CD8-positive, alpha-beta memory T cell (primary cell): ENCODE data around the gene GBF1. TPM values are rescaled to one million over a fixed set of nuclear protein-coding genes. Genes with fewer than 3 reads are reported as not detected.

ENCODE experiments used
- CTCF ChIA-PET: fragments of 350-600 bp; sonication (Branson Sonifier 250); formaldehyde crosslinking; loops from one replicate; lab custom pipeline; 2021; ENCODE audit warnings: antibody characterized with exemption; lab: Charles Lee
- POLR2A ChIA-PET: fragments of 350-600 bp; sonication (Branson Sonifier 250); formaldehyde crosslinking; loops from one replicate; lab custom pipeline; 2021; ENCODE audit warnings: antibody characterized with exemption; lab: Charles Lee
- DNase-seq, 5 donors: peaks; one replicate each; pipeline versions ENCODE4 v3.0.0 to v3.0.0-alpha.2; 2020 to 2022; ENCODE audit warnings: mixed read lengths in 1 of 5
- H3K27ac ChIP-seq: one replicate; pipeline ENCODE4 v1.7.0; 2013; ENCODE audit warnings: low read depth, mild to moderate bottlenecking, low read length, moderate library complexity
- H3K27me3 ChIP-seq: 2 replicates; pipeline ENCODE4 v1.7.0; 2013; ENCODE audit warnings: low read length, mild to moderate bottlenecking; ENCODE audit not compliant: insufficient read depth, poor library complexity, severe bottlenecking
- H3K36me3 ChIP-seq: 2 replicates; pipeline ENCODE4 v1.7.0; 2013; ENCODE audit warnings: mild to moderate bottlenecking, low read length, moderate library complexity; ENCODE audit not compliant: insufficient read depth
- H3K4me1 ChIP-seq: 2 replicates; pipeline ENCODE4 v1.7.0; 2013; ENCODE audit warnings: mild to moderate bottlenecking, low read length, moderate library complexity; ENCODE audit not compliant: insufficient read depth
- H3K4me3 ChIP-seq: 2 replicates; pipeline ENCODE4 v1.7.0; 2013; ENCODE audit warnings: mild to moderate bottlenecking, low read length
- H3K9me3 ChIP-seq: 2 replicates; pipeline ENCODE4 v1.7.0; 2013; ENCODE audit warnings: mild to moderate bottlenecking, low read length
- H3K27ac Mint-ChIP-seq, 8 donors: one replicate each; pipeline ENCODE4 v1.8.0; 2020 to 2021; ENCODE audit warnings: mixed read lengths in 8 of 8, mild to moderate bottlenecking in 6 of 8, inconsistent platforms in 3 of 8, moderate library complexity in 3 of 8
- H3K27me3 Mint-ChIP-seq, 2 donors: one replicate each; pipeline ENCODE4 v1.8.0; 2020 to 2021; ENCODE audit warnings: mixed read lengths in 2 of 2, mild to moderate bottlenecking in 1 of 2, moderate library complexity in 1 of 2
- H3K36me3 Mint-ChIP-seq, 3 donors: one replicate each; pipeline ENCODE4 v1.8.0; 2020 to 2021; ENCODE audit warnings: mixed read lengths in 3 of 3, inconsistent platforms in 1 of 3, mild to moderate bottlenecking in 1 of 3
- H3K4me1 Mint-ChIP-seq, 3 donors: one replicate each; pipeline ENCODE4 v1.8.0; 2020 to 2021; ENCODE audit warnings: mixed read lengths in 3 of 3, inconsistent platforms in 1 of 3, mild to moderate bottlenecking in 1 of 3
- H3K4me3 Mint-ChIP-seq, 7 donors: one replicate each; pipeline ENCODE4 v1.8.0; 2020 to 2021; ENCODE audit warnings: mixed read lengths in 7 of 7, mild to moderate bottlenecking in 6 of 7, moderate library complexity in 4 of 7, inconsistent platforms in 2 of 7
- H3K9me3 Mint-ChIP-seq, 5 donors: one replicate each; pipeline ENCODE4 v1.8.0; 2020 to 2022; ENCODE audit warnings: mixed read lengths in 5 of 5, mild to moderate bottlenecking in 3 of 5, moderate library complexity in 2 of 5, inconsistent platforms in 1 of 5
- polyA plus RNA-seq: library from polyadenylated mRNA; unstranded; fragments of 300-500 nt; fragmentation: Illumina TruSeq; gene quantifications from one replicate; pipeline ENCODE4 v1.2.3, GENCODE V29; 2021
- total RNA-seq, 2 experiments: library from RNA; stranded (reverse); gene quantifications; one replicate each; pipeline ENCODE4 v1.2.3, GENCODE V29; 2021

Gene GBF1
- total and polyA plus RNA-seq, 3 experiments from 2014 or later, result 21.6 to 39.2 (median 38.7) TPM

- CTCF ChIA-PET, result interaction anchor here (0.6 to 3.0 kb wide), 3 partner anchors 13 to 331 kb away, joined by 3 to 20 read pairs (median 7); no protein-coding TSS in a partner anchor
- H3K27ac ChIP-seq, result no peak overlapping the region
- no peak overlapping the region for H3K4me3 ChIP-seq
- Mint-ChIP-seq H3K27ac (peak overlapping the region in 2 of 8 donors; percentile 34 to 61), H3K9me3 (no peaks in the 10 kb centered on the region), H3K27me3 (peaks cover 35 to 64% of the 10 kb centered on the region in 2 donors), H3K36me3 (no peaks in the 10 kb centered on the region), H3K4me1 (peaks cover 16 to 33% (median 27%) of the 10 kb centered on the region in 3 donors), H3K4me3 (peak overlapping the region in 6 of 7 donors; percentile 48 to 71 (median 64))
- POLR2A ChIA-PET, result interaction anchor here (0.6 to 1.4 kb wide), 2 partner anchors 9 to 23 kb away, joined by 4 to 5 read pairs; partner anchors contain the start of gene FBXL15
- no peaks in the 10 kb centered on the region for H3K9me3 ChIP-seq
- H3K27me3 ChIP-seq, result peaks cover 37% of the 10 kb centered on the region
- peaks cover 21% of the 10 kb centered on the region for H3K4me1 ChIP-seq
- H3K36me3 ChIP-seq, result no peaks in the 10 kb centered on the region
- DNase-seq, result peak in 1 of 5 donors; percentile 35
These were observed 166.3 kb downstream of the GBF1 start for GRCh38 chr10:102411341-102412255.

GRCh38 chr10:102412293-102412692 is 167.0 kb downstream of the GBF1 start:
- H3K27ac Mint-ChIP-seq, result no peak overlapping the region
- Histone ChIP-seq H3K27me3 (peaks cover 37% of the 10 kb centered on the region), H3K4me1 (peaks cover 21% of the 10 kb centered on the region), H3K9me3 (no peaks in the 10 kb centered on the region), H3K27ac (no peak overlapping the region), H3K36me3 (no peaks in the 10 kb centered on the region), H3K4me3 (no peak overlapping the region)
- H3K36me3 Mint-ChIP-seq, result no peaks in the 10 kb centered on the region
- no peaks in the 10 kb centered on the region for H3K9me3 Mint-ChIP-seq
- H3K27me3 Mint-ChIP-seq, result peaks cover 36 to 68% of the 10 kb centered on the region in 2 donors
- ChIA-PET POLR2A (interaction anchor here (0.5 to 1.4 kb wide), 2 partner anchors 8 to 223 kb away, joined by 3 to 5 read pairs; partner anchors contain the start of gene FBXL15), CTCF (interaction anchor here (3.0 kb wide), 1 partner anchor 14 kb away, joined by 20 read pairs; no protein-coding TSS in a partner anchor)
- H3K4me3 Mint-ChIP-seq, result peak overlapping the region in 1 of 7 donors; percentile 48
- peaks cover 16 to 33% (median 27%) of the 10 kb centered on the region in 3 donors for H3K4me1 Mint-ChIP-seq
- peak in 1 of 5 donors; percentile 38 for DNase-seq

- Mint-ChIP-seq H3K4me1 (peaks cover 16 to 33% (median 25%) of the 10 kb centered on the region in 3 donors), H3K4me3 (peak overlapping the region in 1 of 7 donors; percentile 69), H3K9me3 (no peaks in the 10 kb centered on the region), H3K27ac (peak overlapping the region in 2 of 8 donors; percentile 41 to 53), H3K27me3 (peaks cover 44 to 74% of the 10 kb centered on the region in 2 donors), H3K36me3 (no peaks in the 10 kb centered on the region)
- H3K27me3 ChIP-seq, result peaks cover 35% of the 10 kb centered on the region
- CTCF ChIA-PET, result interaction anchor here (1.2 to 3.0 kb wide), 2 partner anchors 15 to 19 kb away, joined by 6 to 20 read pairs; no protein-coding TSS in a partner anchor
- no peaks in the 10 kb centered on the region for H3K9me3 ChIP-seq
- no peaks in the 10 kb centered on the region for H3K36me3 ChIP-seq
- POLR2A ChIA-PET, result interaction anchor here (0.5 kb wide), 1 partner anchor 224 kb away, joined by 3 read pairs; no protein-coding TSS in a partner anchor
- H3K4me3 ChIP-seq, result no peak overlapping the region
- H3K27ac ChIP-seq, result no peak overlapping the region
- DNase-seq, result peak in 2 of 5 donors; percentile 43 to 68
- peaks cover 21% of the 10 kb centered on the region for H3K4me1 ChIP-seq
These were observed 167.8 kb downstream of the GBF1 start for GRCh38 chr10:102413053-102413705.

- Histone ChIP-seq H3K4me3 (no peak overlapping the region), H3K9me3 (no peaks in the 10 kb centered on the region), H3K27me3 (peaks cover 33% of the 10 kb centered on the region), H3K27ac (no peak overlapping the region), H3K4me1 (peaks cover 19% of the 10 kb centered on the region), H3K36me3 (no peaks in the 10 kb centered on the region)
- no peaks in the 10 kb centered on the region for H3K36me3 Mint-ChIP-seq
- H3K27me3 Mint-ChIP-seq, result peaks cover 42 to 72% of the 10 kb centered on the region in 2 donors
- no peak overlapping the region for H3K27ac Mint-ChIP-seq
- DNase-seq, result no peak
- peaks cover 16 to 34% (median 23%) of the 10 kb centered on the region in 3 donors for H3K4me1 Mint-ChIP-seq
- POLR2A ChIA-PET, result no interaction called here
- H3K9me3 Mint-ChIP-seq, result no peaks in the 10 kb centered on the region
- CTCF ChIA-PET, result interaction anchor here (1.2 to 3.0 kb wide), 3 partner anchors 11 to 20 kb away, joined by 6 to 20 read pairs (median 6); no protein-coding TSS in a partner anchor
- H3K4me3 Mint-ChIP-seq, result no peak overlapping the region
These were observed 168.7 kb downstream of the GBF1 start for GRCh38 chr10:102413806-102414561.

GRCh38 chr10:102414749-102415148 is 169.4 kb downstream of the GBF1 start:
- Histone ChIP-seq H3K4me3 (no peak overlapping the region), H3K27ac (no peak overlapping the region), H3K36me3 (no peaks in the 10 kb centered on the region), H3K9me3 (no peaks in the 10 kb centered on the region), H3K4me1 (peaks cover 21% of the 10 kb centered on the region), H3K27me3 (peaks cover 31% of the 10 kb centered on the region)
- H3K9me3 Mint-ChIP-seq, result no peaks in the 10 kb centered on the region
- H3K27me3 Mint-ChIP-seq, result peaks cover 39 to 67% of the 10 kb centered on the region in 2 donors
- peaks cover 17 to 36% (median 24%) of the 10 kb centered on the region in 3 donors for H3K4me1 Mint-ChIP-seq
- no peaks in the 10 kb centered on the region for H3K36me3 Mint-ChIP-seq
- DNase-seq, result no peak
- POLR2A ChIA-PET, result no interaction called here
- no peak overlapping the region for H3K4me3 Mint-ChIP-seq
- no peak overlapping the region for H3K27ac Mint-ChIP-seq
- CTCF ChIA-PET, result interaction anchor here (1.1 to 1.6 kb wide), 5 partner anchors 10 to 184 kb away, joined by 3 to 10 read pairs (median 6); no protein-coding TSS in a partner anchor

GRCh38 chr10:102416283-102416682 is 171.0 kb downstream of the GBF1 start:
- no peaks in the 10 kb centered on the region for H3K9me3 ChIP-seq
- no peaks in the 10 kb centered on the region for H3K36me3 ChIP-seq
- Mint-ChIP-seq H3K4me3 (peak overlapping the region in 1 of 7 donors; percentile 41), H3K27me3 (peaks cover 34 to 57% of the 10 kb centered on the region in 2 donors), H3K27ac (no peak overlapping the region), H3K9me3 (no peaks in the 10 kb centered on the region), H3K36me3 (peaks cover 0 to 6% (median 0%) of the 10 kb centered on the region in 3 donors), H3K4me1 (peaks cover 25 to 38% (median 29%) of the 10 kb centered on the region in 3 donors)
- ChIA-PET CTCF (interaction anchor here (1.1 to 1.6 kb wide), 3 partner anchors 17 to 62 kb away, joined by 3 to 10 read pairs (median 6); no protein-coding TSS in a partner anchor), POLR2A (no interaction called here)
- no peak for DNase-seq
- H3K27me3 ChIP-seq, result peaks cover 19% of the 10 kb centered on the region
- H3K4me3 ChIP-seq, result no peak overlapping the region
- peaks cover 23% of the 10 kb centered on the region for H3K4me1 ChIP-seq
- no peak overlapping the region for H3K27ac ChIP-seq

GRCh38 chr10:102416695-102417094 is 171.4 kb downstream of the GBF1 start:
- Histone ChIP-seq H3K4me3 (no peak overlapping the region), H3K36me3 (no peaks in the 10 kb centered on the region), H3K4me1 (peaks cover 23% of the 10 kb centered on the region), H3K27me3 (peaks cover 15% of the 10 kb centered on the region), H3K27ac (no peak overlapping the region), H3K9me3 (no peaks in the 10 kb centered on the region)
- Mint-ChIP-seq H3K36me3 (peaks cover 0 to 6% (median 0%) of the 10 kb centered on the region in 3 donors), H3K27me3 (peaks cover 32 to 53% of the 10 kb centered on the region in 2 donors), H3K9me3 (no peaks in the 10 kb centered on the region), H3K4me1 (peaks cover 23 to 36% (median 27%) of the 10 kb centered on the region in 3 donors), H3K27ac (no peak overlapping the region), H3K4me3 (peak overlapping the region in 1 of 7 donors; percentile 83)
- DNase-seq, result no peak
- ChIA-PET CTCF (interaction anchor here (1.8 kb wide), 1 partner anchor 17 kb away, joined by 5 read pairs; no protein-coding TSS in a partner anchor), POLR2A (no interaction called here)
